Measurements from ENCODE around the gene ATIC.

DNA sequence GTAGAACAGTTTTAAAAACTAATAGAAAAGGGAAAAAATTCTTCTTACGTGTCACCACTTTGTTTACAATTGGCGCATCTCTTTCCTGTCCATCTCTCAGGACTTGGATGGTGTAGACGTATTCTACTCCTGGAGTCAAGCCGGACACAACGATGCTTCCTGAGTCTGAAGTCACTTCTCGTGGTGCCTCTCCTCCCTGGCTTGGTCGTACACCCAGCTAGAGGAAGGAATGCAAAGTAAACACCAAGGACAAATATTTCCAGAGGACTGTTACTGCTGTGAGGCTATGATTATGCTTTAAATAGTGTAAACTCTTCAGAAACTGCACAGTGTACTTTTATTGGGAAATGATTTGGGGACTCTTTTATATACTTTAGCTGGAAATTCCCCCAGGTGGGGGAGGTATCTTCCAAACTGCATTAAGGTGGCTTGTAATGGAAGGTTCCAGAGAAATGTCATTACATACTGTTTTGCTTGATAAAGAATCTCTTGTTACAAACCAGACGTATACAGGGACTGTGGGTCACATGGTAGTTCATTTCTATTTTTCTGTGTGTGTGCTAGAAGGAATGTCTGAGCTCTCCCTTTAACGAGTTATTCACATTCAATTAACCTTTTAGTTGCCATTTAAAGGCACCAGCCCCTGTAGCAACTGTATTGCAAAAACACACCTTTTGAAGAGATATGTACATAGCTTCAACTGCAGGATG is 85.9 kb downstream of the ATIC start:
- TF ChIP-seq, protein P1, sequence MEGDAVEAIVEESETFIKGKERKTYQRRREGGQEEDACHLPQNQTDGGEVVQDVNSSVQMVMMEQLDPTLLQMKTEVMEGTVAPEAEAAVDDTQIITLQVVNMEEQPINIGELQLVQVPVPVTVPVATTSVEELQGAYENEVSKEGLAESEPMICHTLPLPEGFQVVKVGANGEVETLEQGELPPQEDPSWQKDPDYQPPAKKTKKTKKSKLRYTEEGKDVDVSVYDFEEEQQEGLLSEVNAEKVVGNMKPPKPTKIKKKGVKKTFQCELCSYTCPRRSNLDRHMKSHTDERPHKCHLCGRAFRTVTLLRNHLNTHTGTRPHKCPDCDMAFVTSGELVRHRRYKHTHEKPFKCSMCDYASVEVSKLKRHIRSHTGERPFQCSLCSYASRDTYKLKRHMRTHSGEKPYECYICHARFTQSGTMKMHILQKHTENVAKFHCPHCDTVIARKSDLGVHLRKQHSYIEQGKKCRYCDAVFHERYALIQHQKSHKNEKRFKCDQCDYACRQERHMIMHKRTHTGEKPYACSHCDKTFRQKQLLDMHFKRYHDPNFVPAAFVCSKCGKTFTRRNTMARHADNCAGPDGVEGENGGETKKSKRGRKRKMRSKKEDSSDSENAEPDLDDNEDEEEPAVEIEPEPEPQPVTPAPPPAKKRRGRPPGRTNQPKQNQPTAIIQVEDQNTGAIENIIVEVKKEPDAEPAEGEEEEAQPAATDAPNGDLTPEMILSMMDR (IDR thresholded peaks at IDR 0.05): peak; percentile 8; the same call in 1 of the 2 replicates
- TF ChIP-seq ZFX (IDR thresholded peaks at IDR 0.05; ENCODE audit: borderline replicate concordance): no peak

All from 22Rv1 (cell line).